H9 (cell line): ENCODE measurements around the gene KCNK10. TPM values are rescaled to one million over a fixed set of nuclear protein-coding genes. Genes with fewer than 3 reads are reported as not detected.

Source experiments
- DNase-seq: peaks from one replicate; pipeline ENCODE4 v3.0.0-alpha.2; 2017
- H2AFZ ChIP-seq: one replicate; pipeline ENCODE4 v1.6.1; 2013; ENCODE audit warnings: mild to moderate bottlenecking, low read length, control low read depth, moderate library complexity
- H2AK5ac ChIP-seq: 2 replicates; pipeline ENCODE4 v1.6.1; 2013; ENCODE audit warnings: low read length, control low read depth, mixed read lengths; ENCODE audit not compliant: insufficient read length
- H2BK120ac ChIP-seq: one replicate; pipeline ENCODE4 v1.6.1; 2013; ENCODE audit warnings: low read depth, mild to moderate bottlenecking, low read length, control low read depth, inconsistent platforms; ENCODE audit not compliant: poor library complexity, severe bottlenecking
- H2BK12ac ChIP-seq: 2 replicates; pipeline ENCODE4 v1.6.1; 2013; ENCODE audit warnings: low read length, control low read depth, mixed read lengths, low read depth; ENCODE audit not compliant: insufficient read length
- H2BK15ac ChIP-seq: 2 replicates; pipeline ENCODE4 v1.6.1; 2013; ENCODE audit warnings: low read depth, low read length, control low read depth
- H2BK20ac ChIP-seq: one replicate; pipeline ENCODE4 v1.6.1; 2013; ENCODE audit warnings: low read depth, mild to moderate bottlenecking, low read length, control low read depth, inconsistent platforms; ENCODE audit not compliant: poor library complexity, severe bottlenecking
- H2BK5ac ChIP-seq: 2 replicates; pipeline ENCODE4 v1.6.1; 2013; ENCODE audit warnings: low read length, control low read depth, mixed read lengths; ENCODE audit not compliant: insufficient read length
- H3K14ac ChIP-seq: 2 replicates; pipeline ENCODE4 v1.6.1; 2013; ENCODE audit warnings: low read length, control low read depth; ENCODE audit not compliant: insufficient read depth
- H3K18ac ChIP-seq: 2 replicates; pipeline ENCODE4 v1.6.1; 2013; ENCODE audit warnings: low read depth, mild to moderate bottlenecking, mixed read lengths, low read length, control low read depth; ENCODE audit not compliant: insufficient read length
- H3K23ac ChIP-seq: 2 replicates; pipeline ENCODE4 v1.6.1; 2013; ENCODE audit warnings: low read length, control low read depth, mixed read lengths, low read depth; ENCODE audit not compliant: insufficient read length
- H3K23me2 ChIP-seq: 2 replicates; pipeline ENCODE4 v1.6.1; 2013; ENCODE audit warnings: low read depth, mild to moderate bottlenecking, mixed read lengths, low read length, control low read depth; ENCODE audit not compliant: insufficient read length, poor library complexity, severe bottlenecking
- H3K27ac ChIP-seq: 2 replicates; pipeline ENCODE4 v1.5.1; 2013; ENCODE audit warnings: low read length, control low read depth, mixed read lengths, low read depth; ENCODE audit not compliant: insufficient read length
- H3K27me3 ChIP-seq: 2 replicates; pipeline ENCODE4 v1.6.1; 2013; ENCODE audit warnings: low read length, control low read depth, inconsistent platforms; ENCODE audit not compliant: insufficient read depth
- H3K4ac ChIP-seq: 2 replicates; pipeline ENCODE4 v1.6.1; 2013; ENCODE audit warnings: low read depth, mild to moderate bottlenecking, control low read depth, inconsistent platforms, low read length, moderate library complexity
- H3K4me1 ChIP-seq: 2 replicates; pipeline ENCODE4 v1.6.1; 2013; ENCODE audit warnings: low read length, control low read depth, inconsistent platforms; ENCODE audit not compliant: insufficient read depth
- H3K4me2 ChIP-seq: 2 replicates; pipeline ENCODE4 v1.6.1; 2013; ENCODE audit warnings: low read length, control low read depth, mixed read lengths; ENCODE audit not compliant: insufficient read length, insufficient read depth
- H3K56ac ChIP-seq: 2 replicates; pipeline ENCODE4 v1.6.1; 2013; ENCODE audit warnings: low read depth, mild to moderate bottlenecking, mixed read lengths, low read length, control low read depth; ENCODE audit not compliant: insufficient read length
- H3K79me1 ChIP-seq: 2 replicates; pipeline ENCODE4 v1.6.1; 2013; ENCODE audit warnings: low read depth, mild to moderate bottlenecking, moderate library complexity, low read length, control low read depth, inconsistent platforms; ENCODE audit not compliant: insufficient read depth, poor library complexity, severe bottlenecking
- H3K79me2 ChIP-seq: 2 replicates; pipeline ENCODE4 v1.6.1; 2013; ENCODE audit warnings: low read length, control low read depth, inconsistent platforms; ENCODE audit not compliant: insufficient read depth
- H3K9ac ChIP-seq: 2 replicates; pipeline ENCODE4 v1.6.1; 2013; ENCODE audit warnings: low read length, control low read depth, mixed read lengths; ENCODE audit not compliant: insufficient read length; ENCODE audit errors: extremely low read depth
- H3K9me3 ChIP-seq: one replicate; pipeline ENCODE4 v1.6.1; 2013; ENCODE audit warnings: low read depth, low read length, inconsistent platforms; ENCODE audit not compliant: control insufficient read depth
- H3T11ph ChIP-seq: one replicate; pipeline ENCODE4 v1.6.1; 2013; ENCODE audit warnings: mild to moderate bottlenecking, low read length, control low read depth, inconsistent platforms
- H4K20me1 ChIP-seq: one replicate; pipeline ENCODE4 v1.6.1; 2013; ENCODE audit not compliant: control insufficient read depth, insufficient read length, insufficient read depth
- H4K5ac ChIP-seq: 2 replicates; pipeline ENCODE4 v1.6.1; 2013; ENCODE audit warnings: low read depth, mild to moderate bottlenecking, mixed read lengths, low read length, control low read depth; ENCODE audit not compliant: insufficient read length
- H4K8ac ChIP-seq: replicated peaks from 2 replicates; pipeline ENCODE4 v1.6.1; 2013; ENCODE audit warnings: low read length, control low read depth, mixed read lengths, low read depth; ENCODE audit not compliant: insufficient read length
- H4K91ac ChIP-seq: 2 replicates; pipeline ENCODE4 v1.6.1; 2013; ENCODE audit warnings: low read depth, mild to moderate bottlenecking, moderate library complexity, mixed read lengths, low read length, control low read depth; ENCODE audit not compliant: insufficient read length
- H3K27ac Mint-ChIP-seq, 3 experiments: 2 replicates in 2 of 3; 3 replicates in 1 of 3; pipeline ENCODE4 v1.8.0; 2020 to 2021; ENCODE audit warnings: mixed read lengths in 3 of 3, mild to moderate bottlenecking in 1 of 3, moderate library complexity in 1 of 3
- H3K27me3 Mint-ChIP-seq: 2 replicates; pipeline ENCODE4 v1.8.0; 2021; ENCODE audit warnings: low read depth, mild to moderate bottlenecking, moderate library complexity, mixed read lengths
- H3K36me3 Mint-ChIP-seq, 3 experiments: 2 replicates in 2 of 3; 3 replicates in 1 of 3; pipeline ENCODE4 v1.8.0; 2020 to 2021; ENCODE audit warnings: low read depth in 3 of 3, mixed read lengths in 3 of 3; ENCODE audit not compliant: insufficient read depth in 1 of 3
- H3K4me1 Mint-ChIP-seq, 2 experiments: 2 replicates each; pipeline ENCODE4 v1.8.0; 2020; ENCODE audit warnings: mixed read lengths in 2 of 2
- H3K4me3 Mint-ChIP-seq, 2 experiments: 2 replicates in 1 of 2; 3 replicates in 1 of 2; pipeline ENCODE4 v1.8.0; 2020 to 2021; ENCODE audit warnings: mild to moderate bottlenecking in 2 of 2, mixed read lengths in 2 of 2, moderate library complexity in 1 of 2
- H3K9me3 Mint-ChIP-seq, 2 experiments: 2 replicates in 1 of 2; 3 replicates in 1 of 2; pipeline ENCODE4 v1.8.0; 2020; ENCODE audit warnings: mild to moderate bottlenecking in 2 of 2, mixed read lengths in 2 of 2, moderate library complexity in 1 of 2
- WGBS: extraction: QIAGEN DNeasy Blood & Tissue Kit; methylation state at CpG from one replicate; pipeline ENCODE4 v1.1.7; 2013; ENCODE audit warnings: missing lambda C conversion rate, low lambda C conversion rate, mixed read lengths; ENCODE audit not compliant: insufficient read length; ENCODE audit errors: extremely low coverage; 5-methylcytosine and 5-hydroxymethylcytosine counted together
- total RNA-seq: library from RNA; stranded (reverse); gene quantifications from 2 replicates; pipeline ENCODE4 v1.2.1, GENCODE V29; 2021
- TF ChIP-seq, protein P1 (sequence below): fragments of 200-600 bp; sonication (generic); conservative IDR thresholded peaks from 3 replicates; pipeline ENCODE4 v1.8.0; 2021; ENCODE audit warnings: antibody characterized with exemption, mild to moderate bottlenecking

Gene KCNK10
- total RNA-seq, 1 experiment from 2014 or later: 0.33 TPM

DNA sequence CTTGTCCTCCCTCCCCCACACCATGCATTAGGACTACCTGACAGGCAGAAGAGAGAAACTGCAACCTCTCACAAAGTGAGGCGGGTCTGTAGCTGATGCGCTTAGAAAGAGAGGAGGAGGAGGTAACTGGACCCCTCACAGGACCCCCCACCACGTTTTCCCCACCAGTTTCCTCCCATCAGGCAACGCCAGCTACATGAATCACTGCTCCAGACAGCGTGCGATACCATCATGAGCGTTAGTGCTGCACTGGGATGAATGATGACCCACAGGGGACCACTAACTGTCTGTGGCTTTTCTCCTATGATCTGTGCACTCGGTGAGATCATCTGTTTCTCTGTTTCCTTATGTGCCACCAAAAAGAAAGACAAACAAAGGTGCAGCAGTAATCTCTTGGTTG is 77.7 kb downstream of the KCNK10 start:
- H3K4me3 Mint-ChIP-seq: no peak overlapping the region
- H3K27ac ChIP-seq: no peak overlapping the region

More for the DNA sequence above, 77.7 kb downstream of the KCNK10 start:
- H3K4me1 ChIP-seq: no peaks in the 10 kb centered on the region
- Mint-ChIP-seq H3K9me3 (no peaks in the 10 kb centered on the region), H3K27ac (no peak overlapping the region), H3K27me3 (no peaks in the 10 kb centered on the region; the same call in none of the 2 replicates), H3K36me3 (no peaks in the 10 kb centered on the region), H3K4me1 (peaks cover 0 to 8% of the 10 kb centered on the region in 2 experiments; a peak in 2 of 4 replicates)
- no peaks in the 10 kb centered on the region for H3K27me3 ChIP-seq
- no peak overlapping the region for H3T11ph ChIP-seq
- TF ChIP-seq, protein P1, sequence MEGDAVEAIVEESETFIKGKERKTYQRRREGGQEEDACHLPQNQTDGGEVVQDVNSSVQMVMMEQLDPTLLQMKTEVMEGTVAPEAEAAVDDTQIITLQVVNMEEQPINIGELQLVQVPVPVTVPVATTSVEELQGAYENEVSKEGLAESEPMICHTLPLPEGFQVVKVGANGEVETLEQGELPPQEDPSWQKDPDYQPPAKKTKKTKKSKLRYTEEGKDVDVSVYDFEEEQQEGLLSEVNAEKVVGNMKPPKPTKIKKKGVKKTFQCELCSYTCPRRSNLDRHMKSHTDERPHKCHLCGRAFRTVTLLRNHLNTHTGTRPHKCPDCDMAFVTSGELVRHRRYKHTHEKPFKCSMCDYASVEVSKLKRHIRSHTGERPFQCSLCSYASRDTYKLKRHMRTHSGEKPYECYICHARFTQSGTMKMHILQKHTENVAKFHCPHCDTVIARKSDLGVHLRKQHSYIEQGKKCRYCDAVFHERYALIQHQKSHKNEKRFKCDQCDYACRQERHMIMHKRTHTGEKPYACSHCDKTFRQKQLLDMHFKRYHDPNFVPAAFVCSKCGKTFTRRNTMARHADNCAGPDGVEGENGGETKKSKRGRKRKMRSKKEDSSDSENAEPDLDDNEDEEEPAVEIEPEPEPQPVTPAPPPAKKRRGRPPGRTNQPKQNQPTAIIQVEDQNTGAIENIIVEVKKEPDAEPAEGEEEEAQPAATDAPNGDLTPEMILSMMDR: no peak
- no peak overlapping the region for H4K8ac ChIP-seq
- H3K4me2 ChIP-seq: no peak overlapping the region
- no peak overlapping the region for H2BK5ac ChIP-seq
- no peaks in the 10 kb centered on the region for H3K9me3 ChIP-seq
- H3K18ac ChIP-seq: no peak overlapping the region
- no peaks in the 10 kb centered on the region for H3K79me2 ChIP-seq
- no peak overlapping the region for H2BK20ac ChIP-seq
- no peak overlapping the region for H2AFZ ChIP-seq
- H4K5ac ChIP-seq: no peak overlapping the region
- H3K23ac ChIP-seq: no peak overlapping the region
- no peaks in the 10 kb centered on the region for H4K20me1 ChIP-seq
- H4K91ac ChIP-seq: no peak overlapping the region
- H2BK12ac ChIP-seq: no peak overlapping the region
- H3K23me2 ChIP-seq: no peaks in the 10 kb centered on the region
- H2BK120ac ChIP-seq: no peak overlapping the region
- H3K79me1 ChIP-seq: no peaks in the 10 kb centered on the region
- DNase-seq: no peak
- H2BK15ac ChIP-seq: no peak overlapping the region
- no peak overlapping the region for H2AK5ac ChIP-seq
- H3K56ac ChIP-seq: no peak overlapping the region
- H3K9ac ChIP-seq: no peak overlapping the region
- no peak overlapping the region for H3K4ac ChIP-seq
- H3K14ac ChIP-seq: no peak overlapping the region
- WGBS: no CpG with 5 or more reads among the region's 8 CpGs
